Subcutaneous abdominal adipose tissue (tissue), 5 donors: ENCODE data around the gene RAVER2.

Source experiments
- H3K27ac ChIP-seq: one replicate; pipeline ENCODE4 v1.7.0; 2013; ENCODE audit warnings: low read depth, mild to moderate bottlenecking, inconsistent platforms, low read length, moderate library complexity
- H3K27me3 ChIP-seq, 5 donors: one replicate each; pipeline ENCODE4 v1.7.0; 2013; ENCODE audit warnings: low read length in 5 of 5, inconsistent platforms in 1 of 5; ENCODE audit not compliant: control insufficient read depth in 5 of 5, insufficient read depth in 4 of 5
- H3K36me3 ChIP-seq, 5 donors: one replicate each; pipeline ENCODE4 v1.7.0; 2013; ENCODE audit warnings: low read length in 5 of 5; ENCODE audit not compliant: control insufficient read depth in 5 of 5, insufficient read depth in 5 of 5
- H3K4me1 ChIP-seq, 5 donors: one replicate each; pipeline ENCODE4 v1.7.0; 2013; ENCODE audit warnings: low read length in 5 of 5, mild to moderate bottlenecking in 3 of 5, moderate library complexity in 1 of 5; ENCODE audit not compliant: control insufficient read depth in 5 of 5, insufficient read depth in 5 of 5
- H3K4me3 ChIP-seq, 5 donors: one replicate each; pipeline ENCODE4 v1.7.0; 2013; ENCODE audit warnings: low read length in 5 of 5, low read depth in 1 of 5
- H3K9ac ChIP-seq, 5 donors: one replicate each; pipeline ENCODE4 v1.7.0; 2013; ENCODE audit warnings: low read length in 5 of 5, mild to moderate bottlenecking in 4 of 5, moderate library complexity in 3 of 5
- H3K9me3 ChIP-seq, 5 donors: one replicate each; pipeline ENCODE4 v1.7.0; 2013; ENCODE audit warnings: low read length in 5 of 5; ENCODE audit not compliant: control insufficient read depth in 5 of 5
- donor health status: healthy.
- donor health status: healthy.
- donor health status: healthy.
- donor health status: healthy.
- donor health status: healthy.

RAVER2 gene

DNA sequence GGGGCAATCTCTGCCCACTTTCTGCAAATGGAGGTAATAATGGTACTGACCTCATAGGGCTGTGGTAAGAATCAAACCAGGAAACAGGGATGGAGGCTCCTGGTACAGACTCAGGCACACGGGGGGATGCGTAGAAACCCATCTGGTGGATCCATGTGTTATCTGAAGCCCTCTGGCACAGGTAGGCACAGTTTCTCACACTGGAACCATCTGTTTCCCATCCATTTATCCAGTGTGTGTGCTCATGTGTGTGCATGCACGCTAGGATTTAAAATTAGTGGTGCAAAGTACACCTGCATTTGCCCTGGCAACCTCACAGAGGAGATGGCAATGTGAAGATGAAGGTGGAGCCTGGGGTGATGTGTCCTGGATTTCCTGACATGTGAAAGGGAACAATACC is 103.3 kb downstream of the RAVER2 start:
- peaks cover 4 to 91% (median 88%) of the 10 kb centered on the region in 5 donors for H3K36me3 ChIP-seq
- H3K9ac ChIP-seq = no peak overlapping the region
- H3K9me3 ChIP-seq = no peaks in the 10 kb centered on the region
- H3K4me3 ChIP-seq = no peak overlapping the region
- no peak overlapping the region for H3K27ac ChIP-seq
- peaks cover 0 to 24% (median 5%) of the 10 kb centered on the region in 5 donors for H3K4me1 ChIP-seq
- H3K27me3 ChIP-seq = no peaks in the 10 kb centered on the region

GRCh38 chr1:64848803-64849202 is 103.9 kb downstream of the RAVER2 start:
- Histone ChIP-seq H3K9ac (no peak overlapping the region), H3K9me3 (no peaks in the 10 kb centered on the region), H3K27ac (no peak overlapping the region), H3K36me3 (peaks cover 2 to 91% (median 88%) of the 10 kb centered on the region in 5 donors), H3K27me3 (no peaks in the 10 kb centered on the region), H3K4me1 (peaks cover 0 to 24% (median 4%) of the 10 kb centered on the region in 5 donors), H3K4me3 (no peak overlapping the region)

DNA sequence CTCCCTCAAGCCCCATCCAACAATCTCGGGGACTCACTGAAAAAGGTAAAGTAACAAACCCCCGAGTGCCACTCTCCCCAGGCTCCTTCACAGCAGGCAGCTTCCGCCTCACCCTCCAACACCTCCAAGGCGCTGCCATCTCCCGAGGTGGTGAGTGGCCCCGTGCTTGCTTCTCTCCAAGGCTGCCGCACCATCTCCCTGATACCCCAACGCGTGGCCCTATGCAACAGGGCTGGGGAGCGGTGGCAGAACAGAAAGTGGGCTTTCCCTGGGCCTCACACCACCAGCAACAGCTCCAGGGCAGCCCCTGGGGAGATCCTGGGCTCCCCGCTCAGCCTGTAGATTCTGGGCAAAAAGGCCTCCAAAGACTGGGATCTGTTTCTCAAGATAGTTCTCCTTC is 105.1 kb downstream of the RAVER2 start:
- H3K4me3 ChIP-seq = no peak overlapping the region

GRCh38 chr1:64850846-64851245 is 106.0 kb downstream of the RAVER2 start:
- H3K9me3 ChIP-seq = no peaks in the 10 kb centered on the region
- H3K9ac ChIP-seq = no peak overlapping the region
- no peak overlapping the region for H3K4me3 ChIP-seq
- peaks cover 6 to 91% (median 86%) of the 10 kb centered on the region in 5 donors for H3K36me3 ChIP-seq
- H3K27ac ChIP-seq = no peak overlapping the region
- no peaks in the 10 kb centered on the region for H3K27me3 ChIP-seq
- H3K4me1 ChIP-seq = peaks cover 0 to 24% (median 2%) of the 10 kb centered on the region in 5 donors

More for the DNA sequence above, 105.1 kb downstream of the RAVER2 start:
- peaks cover 3 to 91% (median 88%) of the 10 kb centered on the region in 5 donors for H3K36me3 ChIP-seq
- no peak overlapping the region for H3K9ac ChIP-seq
- H3K27me3 ChIP-seq = no peaks in the 10 kb centered on the region
- H3K9me3 ChIP-seq = no peaks in the 10 kb centered on the region
- peaks cover 0 to 24% (median 2%) of the 10 kb centered on the region in 5 donors for H3K4me1 ChIP-seq
- no peak overlapping the region for H3K27ac ChIP-seq

GRCh38 chr1:64851664-64852063 is 106.8 kb downstream of the RAVER2 start:
- peaks cover 6 to 91% (median 86%) of the 10 kb centered on the region in 5 donors for H3K36me3 ChIP-seq
- no peak overlapping the region for H3K27ac ChIP-seq

GRCh38 chr1:64854674-64855073 is 109.8 kb downstream of the RAVER2 start:
- Histone ChIP-seq H3K4me1 (peaks cover 0 to 20% (median 0%) of the 10 kb centered on the region in 5 donors), H3K27ac (no peak overlapping the region), H3K27me3 (no peaks in the 10 kb centered on the region), H3K9ac (no peak overlapping the region), H3K4me3 (no peak overlapping the region), H3K9me3 (no peaks in the 10 kb centered on the region), H3K36me3 (peaks cover 15 to 92% (median 88%) of the 10 kb centered on the region in 5 donors)

More at GRCh38 chr1:64851664-64852063, 106.8 kb downstream of the RAVER2 start:
- Histone ChIP-seq H3K9me3 (no peaks in the 10 kb centered on the region), H3K27me3 (no peaks in the 10 kb centered on the region), H3K9ac (no peak overlapping the region), H3K4me1 (peaks cover 0 to 27% (median 2%) of the 10 kb centered on the region in 5 donors), H3K4me3 (no peak overlapping the region)

DNA sequence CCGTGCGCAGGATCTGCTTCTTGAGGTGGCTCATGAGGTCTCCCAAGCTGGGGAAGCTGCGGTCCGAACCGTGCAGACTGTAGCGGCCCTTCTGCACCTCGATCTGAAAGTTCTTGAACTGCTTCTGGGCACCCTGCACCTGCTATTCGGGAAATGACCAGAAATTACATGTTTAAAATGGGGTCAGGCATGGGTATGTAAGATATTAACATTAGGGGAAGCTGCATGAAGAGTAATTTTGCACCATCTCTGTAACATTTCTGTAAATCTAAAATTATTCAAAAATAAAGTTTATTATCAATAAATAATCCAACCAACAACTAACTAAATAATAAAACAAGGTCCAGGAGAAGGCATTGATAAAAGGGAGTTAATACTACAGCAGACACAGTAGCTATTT is 110.7 kb downstream of the RAVER2 start:
- H3K36me3 ChIP-seq = peaks cover 15 to 88% (median 83%) of the 10 kb centered on the region in 5 donors
- no peak overlapping the region for H3K27ac ChIP-seq
- peaks cover 0 to 18% (median 3%) of the 10 kb centered on the region in 5 donors for H3K4me1 ChIP-seq
- H3K4me3 ChIP-seq = no peak overlapping the region
- no peaks in the 10 kb centered on the region for H3K27me3 ChIP-seq
- H3K9ac ChIP-seq = no peak overlapping the region
- no peaks in the 10 kb centered on the region for H3K9me3 ChIP-seq

GRCh38 chr1:64856553-64856952 is 111.7 kb downstream of the RAVER2 start:
- Histone ChIP-seq H3K4me3 (no peak overlapping the region), H3K9me3 (no peaks in the 10 kb centered on the region), H3K36me3 (peaks cover 15 to 88% (median 84%) of the 10 kb centered on the region in 5 donors), H3K4me1 (peaks cover 0 to 14% (median 3%) of the 10 kb centered on the region in 5 donors), H3K9ac (no peak overlapping the region), H3K27ac (no peak overlapping the region), H3K27me3 (no peaks in the 10 kb centered on the region)

GRCh38 chr1:64857347-64857746 is 112.5 kb downstream of the RAVER2 start:
- no peak overlapping the region for H3K9ac ChIP-seq

DNA sequence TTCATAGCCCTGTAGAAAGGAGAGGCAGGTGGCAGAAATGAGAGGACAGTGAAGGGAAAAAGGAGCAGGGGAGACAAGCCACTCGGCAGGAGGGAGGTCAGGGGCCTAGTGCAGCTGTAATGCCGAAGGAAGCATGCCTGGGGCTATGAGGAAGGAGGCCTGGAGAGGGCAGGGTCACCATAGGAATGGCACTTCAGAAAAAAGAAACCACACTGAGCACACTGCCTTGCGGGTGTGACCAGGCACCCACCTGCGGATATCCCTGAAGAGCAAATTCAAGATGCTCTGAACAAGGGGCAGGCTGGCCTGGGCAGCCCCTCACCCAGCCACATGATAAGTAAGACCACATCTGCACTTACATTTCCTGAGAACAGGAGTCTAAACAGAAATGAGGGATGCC is 116.7 kb downstream of the RAVER2 start:
- H3K27me3 ChIP-seq = no peaks in the 10 kb centered on the region
- no peaks in the 10 kb centered on the region for H3K9me3 ChIP-seq
- H3K9ac ChIP-seq = peak overlapping the region in 1 of 5 donors; percentile 3
- peaks cover 17 to 74% (median 59%) of the 10 kb centered on the region in 5 donors for H3K36me3 ChIP-seq
- peaks cover 0 to 36% (median 9%) of the 10 kb centered on the region in 5 donors for H3K4me1 ChIP-seq
- no peak overlapping the region for H3K4me3 ChIP-seq
- H3K27ac ChIP-seq = no peak overlapping the region

More at GRCh38 chr1:64857347-64857746, 112.5 kb downstream of the RAVER2 start:
- Histone ChIP-seq H3K4me1 (peaks cover 0 to 13% (median 3%) of the 10 kb centered on the region in 5 donors), H3K36me3 (peaks cover 15 to 93% (median 82%) of the 10 kb centered on the region in 5 donors), H3K27ac (no peak overlapping the region), H3K27me3 (no peaks in the 10 kb centered on the region), H3K4me3 (no peak overlapping the region), H3K9me3 (no peaks in the 10 kb centered on the region)
